ENCODE measurements around the gene DCAF7.

The DCAF7 gene

DNA sequence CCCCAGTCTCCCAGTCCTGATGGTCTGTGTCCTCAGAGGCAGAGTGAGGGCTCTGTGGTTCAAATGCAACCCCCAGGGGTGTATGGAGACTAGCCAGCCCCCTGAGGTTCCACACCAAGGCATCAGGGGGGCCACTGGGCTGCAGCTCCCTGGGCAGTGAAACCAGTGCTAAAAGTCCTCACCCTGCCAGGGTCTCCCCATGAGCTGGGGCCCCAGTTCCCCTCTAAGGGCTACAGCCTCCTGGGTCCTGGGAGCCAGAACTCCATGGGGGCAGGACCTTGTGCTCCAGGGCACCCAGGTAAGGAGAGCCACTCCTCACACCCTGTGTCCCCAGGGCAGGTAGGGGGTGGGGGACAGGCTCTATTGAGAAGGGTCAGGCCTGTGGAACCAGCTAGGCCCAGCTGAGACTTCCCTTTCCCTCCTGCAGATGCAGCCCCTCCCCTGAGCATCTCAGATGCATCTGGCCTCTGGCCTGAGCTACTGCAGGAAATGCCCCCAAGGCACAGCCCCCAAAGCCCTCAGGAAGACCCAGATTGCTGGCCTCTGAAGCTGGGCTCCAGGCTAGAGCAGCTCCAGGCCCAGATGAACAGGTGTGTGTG, 6.4 kb upstream of the DCAF7 start:
- in situ Hi-C loops (cut with MboI; ENCODE audit: low sequenced_read_pairs) = no loop called here

DNA sequence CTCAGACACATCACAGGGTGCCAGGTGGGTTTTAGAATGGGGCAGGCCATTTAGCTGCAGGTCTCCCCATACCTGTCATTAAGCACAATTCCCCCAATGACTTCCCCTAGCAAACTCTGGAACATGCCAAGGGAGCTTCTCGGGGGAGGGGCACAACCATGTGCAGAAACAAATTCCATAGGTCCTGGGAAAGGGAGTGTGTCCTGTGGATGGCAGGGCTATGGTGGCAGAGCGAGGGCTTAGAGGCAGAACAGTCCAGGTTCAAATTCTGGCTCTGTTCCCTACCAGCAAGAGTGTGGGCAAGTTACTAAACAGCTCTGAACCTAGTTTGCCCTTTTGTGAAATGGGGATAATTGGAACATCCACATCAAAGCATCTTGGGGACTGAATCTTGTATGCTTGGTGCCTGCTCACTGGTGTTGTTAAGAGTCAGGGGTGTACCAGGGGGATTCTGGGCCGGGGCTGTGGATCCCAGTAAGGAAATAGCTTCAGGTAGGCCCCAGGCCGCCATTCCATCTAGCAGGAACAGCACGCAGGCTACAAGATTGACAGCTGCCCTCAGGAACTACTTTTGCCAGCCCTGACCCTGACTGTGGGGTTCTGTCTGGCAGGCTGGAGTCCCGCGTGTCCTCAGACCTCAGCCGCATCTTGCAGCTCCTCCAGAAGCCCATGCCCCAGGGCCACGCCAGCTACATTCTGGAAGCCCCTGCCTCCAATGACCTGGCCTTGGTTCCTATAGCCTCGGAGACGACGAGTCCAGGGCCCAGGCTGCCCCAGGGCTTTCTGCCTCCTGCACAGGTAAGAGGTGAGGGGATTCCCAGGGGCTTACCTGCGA, 5.6 kb upstream of the DCAF7 start:
- in situ Hi-C loops (cut with MboI; ENCODE audit: low sequenced_read_pairs) = no loop called here

DNA sequence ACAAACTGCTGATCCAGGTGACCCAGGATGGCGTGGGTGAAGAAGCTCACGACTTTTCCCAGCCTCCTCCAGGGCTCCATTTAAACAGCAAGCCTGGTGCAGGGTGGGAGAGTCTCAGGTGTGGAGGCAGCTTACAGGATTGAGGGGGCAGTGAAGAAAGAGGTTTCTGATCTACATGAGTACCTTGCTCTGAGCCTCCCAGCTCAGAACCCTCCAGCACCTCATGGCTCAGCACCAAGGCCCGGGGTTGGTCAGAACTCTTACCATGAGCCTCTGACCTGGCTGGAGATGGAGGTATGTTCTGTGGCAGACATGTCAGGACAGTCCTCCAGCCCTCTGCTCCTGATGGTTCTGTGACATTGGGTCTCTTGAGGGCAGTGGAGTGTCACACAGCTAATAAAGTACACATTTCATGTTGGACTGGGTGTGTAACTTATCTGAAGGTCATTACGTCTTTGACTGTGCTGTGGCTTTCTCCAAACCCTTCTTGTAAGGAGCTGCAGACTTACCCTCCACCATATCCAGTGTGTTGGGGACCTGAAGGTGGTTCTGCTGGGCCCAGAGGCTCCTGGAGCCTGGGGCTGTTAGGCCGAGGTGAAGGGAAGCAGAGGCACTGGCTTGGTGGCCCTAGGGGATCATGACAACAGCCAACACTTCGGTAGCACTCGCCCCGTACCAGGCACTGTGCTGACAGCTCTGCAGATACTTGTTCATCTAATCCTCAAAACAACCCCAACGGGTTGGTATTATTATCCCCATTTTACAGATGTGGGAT, 3.8 kb upstream of the DCAF7 start:
- in situ Hi-C loops (cut with MboI; ENCODE audit: low sequenced_read_pairs) = no loop called here

DNA sequence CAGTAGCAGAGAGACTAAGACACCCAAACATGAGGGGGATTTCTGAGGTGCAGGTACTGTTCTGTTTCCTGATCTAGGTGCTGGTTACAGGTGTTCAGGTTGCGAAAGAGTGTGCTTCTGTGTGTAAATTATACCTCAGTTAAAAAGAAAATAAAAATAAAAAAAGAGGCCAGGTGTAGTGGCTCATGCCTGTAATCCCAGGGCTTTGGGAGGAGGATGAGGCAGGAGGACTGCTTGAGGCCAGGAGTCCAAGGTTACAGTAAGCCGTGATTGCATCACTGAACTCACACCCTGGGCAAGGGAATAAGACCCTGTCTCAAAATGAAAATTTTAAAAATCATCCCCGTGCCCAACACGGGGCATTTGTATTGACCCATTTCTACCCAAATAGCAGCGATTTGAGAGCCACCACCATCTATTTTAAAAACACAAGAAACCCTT, 3.2 kb upstream of the DCAF7 start:
- in situ Hi-C loops (cut with MboI; ENCODE audit: low sequenced_read_pairs) = no loop called here

DNA sequence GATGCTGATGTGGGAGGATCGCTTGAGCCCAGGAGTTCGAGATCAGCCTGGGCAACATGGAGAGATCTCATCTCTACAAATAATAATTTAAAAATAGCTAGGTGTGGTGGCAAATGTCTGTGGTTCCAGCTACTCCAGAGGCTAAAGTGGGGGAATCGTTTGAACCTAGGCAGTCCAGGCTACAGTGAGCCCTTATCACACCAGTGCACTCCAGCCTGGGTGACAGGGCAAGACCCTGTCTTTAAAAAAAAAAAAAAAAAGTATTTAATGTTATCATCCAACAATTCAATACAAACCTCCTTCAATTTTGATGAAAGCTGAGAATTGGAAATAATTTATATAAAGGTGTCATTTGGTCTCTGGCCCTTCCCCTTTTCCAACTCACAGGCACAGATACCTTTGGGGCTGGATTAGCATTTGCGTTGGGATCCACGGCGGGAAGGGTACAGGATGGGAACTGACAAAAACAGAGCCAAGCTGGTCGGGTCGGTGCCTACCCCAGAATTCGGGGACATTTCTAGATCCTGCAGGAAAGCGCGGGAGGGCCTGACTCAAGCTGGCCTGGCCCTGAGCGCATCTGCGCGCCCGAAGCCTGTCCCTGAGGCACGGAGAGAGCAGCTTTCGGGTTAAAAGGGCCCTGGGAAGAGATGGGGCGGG, 860 bp upstream of the DCAF7 start:
- in situ Hi-C loops (cut with MboI; ENCODE audit: low sequenced_read_pairs) = no loop called here

GRCh38 chr17:63550817-63551639, 751 bp downstream of the DCAF7 start:
- in situ Hi-C loops (cut with MboI; ENCODE audit: low sequenced_read_pairs) = no loop called here

GRCh38 chr17:63552211-63552610, 1.9 kb downstream of the DCAF7 start:
- in situ Hi-C loops (cut with MboI; ENCODE audit: low sequenced_read_pairs) = no loop called here

DNA sequence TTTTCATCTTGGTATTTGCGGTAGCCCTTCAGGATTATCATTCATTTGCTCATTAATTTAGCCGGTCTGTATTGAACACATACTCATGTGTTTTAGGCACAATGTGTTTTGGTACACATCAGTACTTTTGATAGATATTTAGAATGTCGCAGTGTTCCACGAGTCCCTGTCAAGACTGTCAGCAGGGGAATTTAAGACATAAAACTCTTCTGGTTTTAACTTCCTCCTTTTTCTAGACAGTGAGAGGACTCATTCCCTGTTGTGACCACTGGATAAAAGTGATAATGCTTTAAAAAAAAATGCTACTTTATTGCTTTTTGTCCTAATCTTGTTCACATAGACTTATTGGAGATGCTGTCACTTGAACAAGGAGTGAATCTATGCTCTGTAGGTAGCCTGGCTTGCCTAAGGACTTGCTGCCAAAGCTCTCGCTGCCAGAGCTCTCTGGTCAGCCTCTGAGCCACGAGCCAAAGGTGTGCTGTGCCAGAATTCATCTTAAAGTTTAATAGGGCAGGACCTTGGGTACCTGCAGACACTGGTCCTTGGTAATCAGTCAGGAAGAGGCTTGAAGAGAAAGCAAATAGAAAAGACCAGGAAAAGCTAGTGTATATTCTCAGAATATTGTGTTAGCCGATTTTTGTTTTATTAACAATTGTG, 5.4 kb downstream of the DCAF7 start:
- in situ Hi-C loops (cut with MboI; ENCODE audit: low sequenced_read_pairs) = no loop called here

DNA sequence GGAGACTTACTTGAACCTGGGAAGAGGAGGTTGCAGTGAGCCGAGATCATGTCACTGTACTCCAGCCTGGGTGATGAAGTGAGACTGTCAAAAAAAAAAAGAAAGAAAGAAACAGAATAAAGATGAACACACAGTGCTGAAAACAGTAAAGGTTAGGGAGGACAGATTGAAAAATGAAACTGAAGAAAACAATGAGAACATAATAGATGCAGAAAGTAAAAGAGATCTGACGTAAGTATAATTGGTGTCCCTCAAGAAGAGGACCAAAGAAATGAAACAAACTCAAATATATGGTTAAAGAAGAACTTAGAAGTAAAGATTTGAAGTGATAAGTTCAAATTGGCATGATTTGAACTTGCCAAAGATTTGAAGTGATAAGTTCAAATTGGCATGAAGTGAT, 7.1 kb downstream of the DCAF7 start:
- in situ Hi-C loops (cut with MboI; ENCODE audit: low sequenced_read_pairs) = no loop called here

GRCh38 chr17:63558441-63558840, 8.2 kb downstream of the DCAF7 start:
- in situ Hi-C loops (cut with MboI; ENCODE audit: low sequenced_read_pairs) = no loop called here

DNA sequence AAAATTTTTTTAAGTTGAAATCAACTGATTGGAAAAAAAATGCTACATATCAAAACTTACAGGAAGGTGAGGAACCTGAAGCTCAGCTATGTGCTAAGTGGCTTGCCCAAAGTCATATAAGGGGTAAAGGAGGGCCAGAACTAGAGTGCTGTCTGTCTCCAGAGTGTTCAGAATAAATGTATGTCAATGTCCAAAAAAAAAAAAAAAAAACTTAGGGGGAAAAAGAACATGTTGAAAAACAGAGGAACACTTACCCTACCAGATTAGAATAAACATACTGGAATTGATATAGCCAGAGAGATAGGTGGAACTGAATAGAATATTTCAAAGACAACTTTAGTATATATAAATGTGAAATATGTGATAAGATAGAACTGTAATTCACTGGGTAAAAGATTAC, 11.5 kb downstream of the DCAF7 start:
- in situ Hi-C loops (cut with MboI; ENCODE audit: low sequenced_read_pairs) = no loop called here

DNA sequence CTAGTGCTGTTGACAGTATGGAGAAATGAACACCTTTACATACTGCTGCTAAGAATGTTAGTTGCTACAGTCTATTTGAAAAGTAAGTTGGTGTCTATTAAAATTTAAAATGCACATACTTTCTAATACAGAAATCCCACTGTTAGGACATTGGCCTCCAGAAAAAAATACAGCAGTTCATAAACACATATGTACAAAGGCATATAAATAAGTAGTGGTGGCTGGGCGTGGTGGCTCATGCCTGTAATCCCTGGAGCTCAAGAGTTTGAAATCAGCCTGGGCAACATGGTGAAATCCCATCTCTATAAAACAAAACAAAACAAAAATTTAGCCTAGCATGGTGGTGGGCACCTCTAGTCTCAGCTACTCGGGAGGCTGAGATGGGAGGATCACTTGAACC, 13.1 kb downstream of the DCAF7 start:
- in situ Hi-C loops (cut with MboI; ENCODE audit: low sequenced_read_pairs) = no loop called here

DNA sequence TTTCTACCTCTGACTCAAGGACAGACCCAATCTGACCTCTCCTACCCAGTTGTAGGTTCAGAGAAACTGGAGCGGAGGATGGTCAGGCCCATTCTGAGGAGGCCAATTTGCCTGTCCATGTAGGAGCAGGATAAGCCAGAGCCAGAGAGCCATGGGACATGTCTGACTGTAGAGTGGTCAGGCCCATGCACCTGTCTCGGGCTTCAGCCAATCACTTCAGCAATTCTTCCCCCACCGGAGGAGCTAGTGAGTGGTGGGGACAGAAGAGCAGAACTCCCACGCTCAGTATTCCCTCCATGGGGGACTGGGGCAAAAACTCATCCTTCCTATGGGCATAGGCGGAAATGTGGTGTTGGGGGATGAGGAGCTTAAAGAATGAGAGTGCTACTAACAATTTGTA, 14.3 kb downstream of the DCAF7 start:
- in situ Hi-C loops (cut with MboI; ENCODE audit: low sequenced_read_pairs) = no loop called here

GRCh38 chr17:63567229-63567628, 17.0 kb downstream of the DCAF7 start:
- in situ Hi-C loops (cut with MboI; ENCODE audit: low sequenced_read_pairs) = no loop called here

GRCh38 chr17:63568563-63568962, 18.3 kb downstream of the DCAF7 start:
- in situ Hi-C loops (cut with MboI; ENCODE audit: low sequenced_read_pairs) = no loop called here

DNA sequence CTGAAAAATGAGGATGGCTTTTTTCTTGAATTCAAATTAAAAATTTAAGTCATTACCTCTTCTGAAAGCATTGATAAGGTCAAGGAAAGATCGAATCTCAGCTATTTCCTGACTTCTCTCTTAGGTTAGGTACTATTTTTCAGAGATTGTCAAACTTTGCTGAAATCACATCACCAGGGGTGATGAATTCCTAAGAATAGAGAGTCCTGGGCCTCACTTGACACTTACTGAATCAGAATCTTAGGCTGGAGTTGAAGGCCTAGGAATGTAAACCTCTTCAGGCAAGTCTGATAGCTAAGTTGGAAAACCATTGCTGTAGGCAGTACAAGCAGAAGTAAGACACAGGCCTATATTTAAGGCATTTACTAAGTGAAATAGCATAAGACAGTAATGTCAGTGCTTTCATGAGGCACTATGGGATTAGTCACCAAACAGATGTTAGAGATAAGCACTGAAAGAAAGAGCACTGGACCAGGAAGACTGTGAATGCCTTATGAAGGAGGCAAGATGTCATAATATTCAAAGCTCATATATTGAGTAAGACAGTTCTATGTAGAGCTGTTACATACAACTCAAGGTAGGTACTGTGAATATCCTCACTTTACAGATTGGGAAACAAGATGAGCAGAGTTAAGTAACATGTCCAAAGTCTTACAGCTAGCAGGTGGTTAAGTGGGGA, 21.5 kb downstream of the DCAF7 start:
- in situ Hi-C loops (cut with MboI; ENCODE audit: low sequenced_read_pairs) = no loop called here

- in situ Hi-C loops (cut with MboI; ENCODE audit: low sequenced_read_pairs) = no loop called here
Observed at GRCh38 chr17:63573634-63574033, 23.4 kb downstream of the DCAF7 start.

DNA sequence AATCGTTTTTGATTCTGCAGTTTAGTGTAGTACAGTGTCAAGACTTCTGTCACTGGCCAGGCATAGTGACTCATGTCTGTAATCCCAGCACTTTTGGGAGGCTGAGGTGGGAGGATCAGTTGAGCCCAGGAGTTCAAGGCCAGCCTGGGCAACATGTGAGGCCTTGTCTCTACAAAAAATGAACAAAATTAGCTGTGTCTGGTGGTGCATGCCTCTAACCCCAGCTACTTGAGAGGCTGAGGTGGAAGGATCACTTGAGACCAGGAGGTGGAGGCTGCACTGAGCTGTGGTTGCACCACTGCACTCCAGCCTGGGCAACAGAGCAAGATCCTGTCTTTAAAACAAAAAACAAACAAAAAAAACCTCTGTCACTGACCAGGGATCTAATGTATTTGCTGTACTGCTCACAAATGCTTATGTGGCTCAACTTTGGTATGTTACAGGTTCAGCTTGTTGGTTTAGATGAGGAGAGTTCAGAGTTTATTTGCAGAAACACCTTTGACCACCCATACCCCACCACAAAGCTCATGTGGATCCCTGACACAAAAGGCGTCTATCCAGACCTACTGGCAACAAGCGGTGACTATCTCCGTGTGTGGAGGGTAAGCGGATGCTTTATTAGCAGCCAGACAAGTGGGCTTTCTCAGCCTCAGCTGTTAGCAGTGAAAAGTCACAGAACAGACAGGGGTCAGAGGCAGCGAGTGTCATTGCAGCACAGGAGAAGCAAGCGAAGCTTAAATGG, 27.9 kb downstream of the DCAF7 start:
- in situ Hi-C loops (cut with MboI; ENCODE audit: low sequenced_read_pairs) = no loop called here

GRCh38 chr17:63578769-63579111, 28.5 kb downstream of the DCAF7 start:
- in situ Hi-C loops (cut with MboI; ENCODE audit: low sequenced_read_pairs) = no loop called here
